H1 (cell line): ENCODE data around the gene NTRK2. TPM values are rescaled to one million over a fixed set of nuclear protein-coding genes. Genes with fewer than 3 reads are reported as not detected.

ENCODE experiments used
- CTCF ChIA-PET: fragments of 300-600 bp; sonication (Branson Sonifier 250); formaldehyde crosslinking; loops from one replicate; lab custom pipeline; 2021; ENCODE audit not compliant: partially characterized antibody; lab: Charles Lee
- POLR2A ChIA-PET: fragments of 300-600 bp; sonication (Branson Sonifier 250); formaldehyde crosslinking; loops from one replicate; lab custom pipeline; 2021; ENCODE audit warnings: inconsistent platforms; ENCODE audit not compliant: partially characterized antibody; lab: Charles Lee
- DNase-seq, 2 experiments: peaks; one replicate each; pipeline versions ENCODE4 v3.0.0 to v3.0.0-alpha.2; 2010 to 2022; ENCODE audit warnings: low spot score in 2 of 2, low read depth in 1 of 2, mixed read lengths in 1 of 2
- FAIRE-seq: peaks from 2 replicates; lab custom pipeline; 2011; peaks lifted over from hg19 to GRCh38; lab: Jason Lieb, UNC
- H2AFZ ChIP-seq: 2 replicates; pipeline ENCODE4 v1.8.1; 2012; ENCODE audit warnings: low read length, inconsistent platforms
- H2AK5ac ChIP-seq: 2 replicates; pipeline ENCODE4 v1.6.1; 2013; ENCODE audit warnings: low read depth, low read length
- H2BK120ac ChIP-seq: replicated peaks from 2 replicates; pipeline ENCODE3; 2013; ENCODE audit warnings: low read depth, low read length, inconsistent platforms
- H2BK12ac ChIP-seq: 2 replicates; pipeline ENCODE4 v1.6.1; 2013; ENCODE audit warnings: low read depth, low read length
- H2BK15ac ChIP-seq: 2 replicates; pipeline ENCODE4 v1.6.1; 2013; ENCODE audit warnings: low read length
- H2BK20ac ChIP-seq: 2 replicates; pipeline ENCODE4 v1.6.1; 2013; ENCODE audit warnings: low read length
- H2BK5ac ChIP-seq: 2 replicates; pipeline ENCODE4 v1.6.1; 2013; ENCODE audit warnings: low read depth, low read length
- H3K14ac ChIP-seq: 2 replicates; pipeline ENCODE4 v1.6.1; 2013; ENCODE audit warnings: inconsistent platforms; ENCODE audit not compliant: insufficient read length
- H3K18ac ChIP-seq: 2 replicates; pipeline ENCODE4 v1.6.1; 2013; ENCODE audit warnings: low read length; ENCODE audit errors: extremely low read depth
- H3K23ac ChIP-seq: 2 replicates; pipeline ENCODE4 v1.6.1; 2013; ENCODE audit warnings: inconsistent platforms; ENCODE audit not compliant: insufficient read length
- H3K23me2 ChIP-seq: 2 replicates; pipeline ENCODE4 v1.6.1; 2013; ENCODE audit warnings: low read depth, low read length
- H3K27ac ChIP-seq: 2 replicates; pipeline ENCODE4 v1.6.1; 2011; ENCODE audit warnings: low read depth, low read length, inconsistent platforms
- H3K27me3 ChIP-seq, 4 experiments: replicated peaks in 1 of 4; 1 replicate in 1 of 4; 2 replicates in 3 of 4; pipeline versions ENCODE4 v1.6.1 to v1.8.1; 2011 to 2013; ENCODE audit warnings: low read length in 3 of 4, mild to moderate bottlenecking in 3 of 4, inconsistent platforms in 2 of 4, mixed read lengths in 2 of 4, moderate library complexity in 1 of 4; ENCODE audit not compliant: control insufficient read depth in 3 of 4, insufficient read depth in 3 of 4; ENCODE audit errors: extremely low read depth in 1 of 4
- H3K36me3 ChIP-seq, 4 experiments: 2 replicates each; pipeline versions ENCODE4 v1.6.1 to v1.8.1; 2011 to 2013; ENCODE audit warnings: mild to moderate bottlenecking in 4 of 4, low read length in 3 of 4, moderate library complexity in 2 of 4, control low read depth in 1 of 4, inconsistent platforms in 1 of 4; ENCODE audit not compliant: insufficient read depth in 4 of 4, control insufficient read depth in 2 of 4
- H3K4ac ChIP-seq: replicated peaks from 2 replicates; pipeline ENCODE3; 2013; ENCODE audit warnings: low read length, low read depth, mixed read lengths, inconsistent platforms; ENCODE audit not compliant: insufficient read length
- H3K4me1 ChIP-seq, 4 experiments: replicated peaks in 1 of 4; 1 replicate in 1 of 4; 2 replicates in 3 of 4; pipeline versions ENCODE4 v1.6.1 to v1.8.1; 2011 to 2013; ENCODE audit warnings: low read length in 3 of 4, inconsistent platforms in 2 of 4, mixed read lengths in 1 of 4; ENCODE audit not compliant: insufficient read depth in 4 of 4, control insufficient read depth in 3 of 4
- H3K4me2 ChIP-seq, 2 experiments: 2 replicates each; pipeline versions ENCODE4 v1.6.1 to v1.8.1; 2011 to 2013; ENCODE audit warnings: low read depth in 2 of 2, low read length in 2 of 2, control low read depth in 1 of 2, inconsistent platforms in 1 of 2, mild to moderate bottlenecking in 1 of 2; ENCODE audit not compliant: insufficient read depth in 1 of 2
- H3K4me3 ChIP-seq, 4 experiments: fragments of 200-600, 300-600 bp in 1 of 4; sonication (generic), shearing (Covaris generic), sonication (Bioruptor Twin) in 1 of 4; 2 replicates each; pipeline versions ENCODE4 v1.5.1 to v1.8.1; 2011 to 2016; ENCODE audit warnings: low read length in 4 of 4, low read depth in 3 of 4, control low read depth in 2 of 4, inconsistent platforms in 2 of 4, mild to moderate bottlenecking in 2 of 4, mixed read lengths in 1 of 4, moderate library complexity in 1 of 4; ENCODE audit not compliant: insufficient read depth in 2 of 4; ENCODE audit errors: extremely low read depth in 1 of 4
- H3K56ac ChIP-seq: replicated peaks from 2 replicates; pipeline ENCODE3; 2013; ENCODE audit warnings: low read depth, mild to moderate bottlenecking, mixed read lengths, low read length, inconsistent platforms; ENCODE audit not compliant: insufficient read length
- H3K79me1 ChIP-seq: 2 replicates; pipeline ENCODE4 v1.6.1; 2013; ENCODE audit warnings: low read depth, low read length, control low read depth
- H3K79me2 ChIP-seq, 2 experiments: 2 replicates each; pipeline versions ENCODE4 v1.6.1 to v1.8.1; 2012 to 2013; ENCODE audit warnings: low read length in 2 of 2, mild to moderate bottlenecking in 2 of 2, inconsistent platforms in 1 of 2; ENCODE audit not compliant: insufficient read depth in 2 of 2, control insufficient read depth in 1 of 2
- H3K9ac ChIP-seq, 4 experiments: replicated peaks in 1 of 4; 1 replicate in 1 of 4; 2 replicates in 3 of 4; pipeline versions ENCODE4 v1.6.1 to v1.8.1; 2011 to 2013; ENCODE audit warnings: low read depth in 3 of 4, low read length in 3 of 4, control low read depth in 2 of 4, mild to moderate bottlenecking in 2 of 4, moderate library complexity in 2 of 4, inconsistent platforms in 1 of 4; ENCODE audit errors: extremely low read depth in 1 of 4
- H3K9me3 ChIP-seq, 2 experiments: 2 replicates each; pipeline versions ENCODE4 v1.6.1 to v1.8.1; 2012 to 2013; ENCODE audit warnings: mild to moderate bottlenecking in 2 of 2, moderate library complexity in 2 of 2, control low read depth in 1 of 2, inconsistent platforms in 1 of 2, low read depth in 1 of 2, low read length in 1 of 2, mixed read lengths in 1 of 2; ENCODE audit not compliant: insufficient read depth in 2 of 2
- H4K20me1 ChIP-seq, 2 experiments: replicated peaks in 1 of 2; 2 replicates each; pipeline versions ENCODE3 to v1.8.1; 2011 to 2013; ENCODE audit warnings: inconsistent platforms in 2 of 2, low read length in 2 of 2, mild to moderate bottlenecking in 1 of 2; ENCODE audit not compliant: insufficient read depth in 2 of 2, control insufficient read depth in 1 of 2
- H4K5ac ChIP-seq: 2 replicates; pipeline ENCODE4 v1.6.1; 2013; ENCODE audit warnings: low read length, low read depth, mixed read lengths, inconsistent platforms; ENCODE audit not compliant: insufficient read length
- H4K8ac ChIP-seq: 2 replicates; pipeline ENCODE4 v1.8.0; 2013; ENCODE audit warnings: mild to moderate bottlenecking, moderate library complexity, low read length, inconsistent platforms; ENCODE audit not compliant: insufficient read depth; ENCODE audit errors: extremely low read depth
- H4K91ac ChIP-seq: replicated peaks from 2 replicates; pipeline ENCODE3; 2013; ENCODE audit warnings: low read length, mixed read lengths, inconsistent platforms; ENCODE audit not compliant: insufficient read length
- ASH2L ChIP-seq: fragments of 200-600, 300-600 bp; sonication (generic); IDR thresholded peaks from one replicate; pipeline ENCODE4 v1.7.1; 2017; ENCODE audit warnings: low read length
- CEBPB ChIP-seq: IDR thresholded peaks from 2 replicates; pipeline ENCODE4 v1.6.1; 2012; ENCODE audit warnings: low read depth, low read length
- CHD2 ChIP-seq: IDR thresholded peaks from 2 replicates; pipeline ENCODE4 v1.6.1; 2012; ENCODE audit warnings: low read length, improper control_type of control experiment
- SP1 ChIP-seq: IDR thresholded peaks from 2 replicates; pipeline ENCODE4 v1.6.1; 2011; ENCODE audit warnings: low read depth, low read length
- WGBS, 2 experiments: shearing (Covaris generic) in 1 of 2; methylation state at CpG; one replicate each; pipeline versions ENCODE4 v1.1.6 to v1.1.7; 2013 to 2015; ENCODE audit warnings: low lambda C conversion rate in 2 of 2, mixed read lengths in 2 of 2, inconsistent platforms in 1 of 2, low coverage in 1 of 2, missing lambda C conversion rate in 1 of 2; ENCODE audit not compliant: insufficient replicate concordance in 2 of 2, insufficient coverage in 1 of 2, insufficient read length in 1 of 2; ENCODE audit errors: extremely low coverage in 1 of 2, missing lambda C conversion rate in 1 of 2; 5-methylcytosine and 5-hydroxymethylcytosine counted together
- polyA plus RNA-seq, 7 experiments: library from polyadenylated mRNA; depleted of rRNA in 3 of 7; stranded (reverse) in 5 of 7; unstranded in 2 of 7; fragments of >200 nt in 5 of 7; fragments of 200-250 nt in 2 of 7; gene quantifications; 1 replicate in 5 of 7; 2 replicates in 1 of 7; 4 replicates in 1 of 7; pipeline versions ENCODE4 v1.2.1 to v1.2.3, GENCODE V29; 2011 to 2013; ENCODE audit warnings: missing spikeins in 2 of 7, mixed read lengths in 2 of 7
- total RNA-seq: library from RNA; stranded (reverse); fragmentation: NEBNext Ultra II Directional; extraction: Animal tissue kit (Norgen Biotek cat#: 25700); gene quantifications from 2 replicates; pipeline ENCODE4 v1.2.1, GENCODE V29; 2021
- TF ChIP-seq, protein P1 (sequence below): IDR thresholded peaks from 2 replicates; pipeline ENCODE4 v1.6.1; 2012; ENCODE audit warnings: inconsistent platforms

The NTRK2 gene
- total and polyA plus RNA-seq, 2 of the 8 experiments (the other 6 are each of a cell fraction or from before 2014, with no cell fraction given), result 0.03 to 0.04 TPM

- no peaks in the 10 kb centered on the region for H3K36me3 ChIP-seq
- no peak overlapping the region for H3K27ac ChIP-seq
- no peaks in the 10 kb centered on the region for H3K79me2 ChIP-seq
- ChIA-PET CTCF (interaction anchor here (0.6 to 1.9 kb wide), 7 partner anchors 25 to 1099 kb away, joined by 3 to 7 read pairs (median 3); no protein-coding TSS in a partner anchor), POLR2A (no interaction called here)
- H3K18ac ChIP-seq, result no peak overlapping the region
- H2AFZ ChIP-seq, result no peak overlapping the region
- no peak overlapping the region for H4K91ac ChIP-seq
- H4K8ac ChIP-seq, result no peak overlapping the region
- H3K4me1 ChIP-seq, result peaks cover 0 to 12% (median 9%) of the 10 kb centered on the region in 4 experiments; a peak in 6 of 7 replicates
- H2BK20ac ChIP-seq, result no peak overlapping the region
- peaks cover 2 to 4% of the 10 kb centered on the region in 2 experiments for H4K20me1 ChIP-seq
- H3K14ac ChIP-seq, result no peak overlapping the region
- WGBS, 2 experiments, result 89% methylated on average over 9 of the region's 9 CpGs; no CpG with 5 or more reads in 1 of the 2 experiments
- H3K4ac ChIP-seq, result no peak overlapping the region
- peaks cover 30 to 56% (median 50%) of the 10 kb centered on the region in 4 experiments for H3K27me3 ChIP-seq
- FAIRE-seq (no peak), DNase-seq (no peak)
- no peak overlapping the region for H3K4me3 ChIP-seq
- no peak overlapping the region for H3K9ac ChIP-seq
- no peak overlapping the region for H4K5ac ChIP-seq
- no peak overlapping the region for H2BK120ac ChIP-seq
- H2BK5ac ChIP-seq, result no peak overlapping the region
- H3K9me3 ChIP-seq, result no peaks in the 10 kb centered on the region
- H3K4me2 ChIP-seq, result no peak overlapping the region; a peak in 1 of 4 replicates
- no peak overlapping the region for H3K23ac ChIP-seq
- H3K56ac ChIP-seq, result no peak overlapping the region
- H3K23me2 ChIP-seq, result peaks cover 19% of the 10 kb centered on the region; the same call in 1 of the 2 replicates
- no peaks in the 10 kb centered on the region for H3K79me1 ChIP-seq
- no peak overlapping the region for H2BK12ac ChIP-seq
- no peak overlapping the region for H2BK15ac ChIP-seq
- H2AK5ac ChIP-seq, result no peak overlapping the region
- TF ChIP-seq, protein P1, sequence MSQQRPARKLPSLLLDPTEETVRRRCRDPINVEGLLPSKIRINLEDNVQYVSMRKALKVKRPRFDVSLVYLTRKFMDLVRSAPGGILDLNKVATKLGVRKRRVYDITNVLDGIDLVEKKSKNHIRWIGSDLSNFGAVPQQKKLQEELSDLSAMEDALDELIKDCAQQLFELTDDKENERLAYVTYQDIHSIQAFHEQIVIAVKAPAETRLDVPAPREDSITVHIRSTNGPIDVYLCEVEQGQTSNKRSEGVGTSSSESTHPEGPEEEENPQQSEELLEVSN, result no peak
- TF ChIP-seq CEBPB (no peak), ASH2L (no peak), SP1 (no peak), CHD2 (no peak)
Observed at GRCh38 chr9:84671586-84672521, 2.3 kb downstream of the NTRK2 start.
